Measurements from ENCODE around the gene DIO1. TPM values are rescaled to one million over a fixed set of nuclear protein-coding genes. Genes with fewer than 3 reads are reported as not detected.

DIO1 gene
- total RNA-seq, 1 experiment from 2014 or later = not detected

DNA sequence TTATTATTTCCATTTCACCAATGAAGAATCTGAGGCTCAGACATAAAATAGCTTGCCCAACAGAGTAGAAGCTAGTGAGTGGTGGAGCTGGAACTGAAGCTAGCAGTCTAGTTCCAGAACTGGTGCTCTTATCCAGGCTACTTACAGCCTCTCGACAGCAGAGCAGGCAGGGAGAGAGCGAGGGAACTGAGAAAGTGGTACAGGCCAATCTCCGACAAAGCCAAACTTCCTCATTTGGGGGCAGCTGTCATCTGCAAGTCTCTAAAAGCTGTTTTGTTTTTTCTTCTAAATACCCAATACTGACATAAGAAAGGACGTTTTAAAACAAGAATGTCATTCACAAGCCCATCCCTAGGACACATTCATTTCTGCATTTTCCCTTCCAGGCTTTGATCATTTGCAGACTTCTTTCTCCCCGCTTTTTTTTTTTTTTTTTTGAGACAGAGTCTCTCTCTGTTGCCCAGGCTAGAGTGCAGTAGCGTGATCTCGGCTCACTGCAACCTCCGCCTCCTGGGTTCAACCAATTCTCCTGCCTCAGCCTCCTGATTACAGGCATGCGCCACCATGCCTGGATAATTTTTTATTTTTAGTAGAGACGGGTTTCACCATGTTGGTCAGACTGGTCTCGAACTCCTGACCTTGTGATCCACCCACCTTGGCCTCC lies 24.4 kb upstream of the DIO1 start:
- ATAC-seq (no peak), DNase-seq (ENCODE audit: low spot score) (no peak)
- no peak overlapping the region for H3K4me3 Mint-ChIP-seq
- H3K9me3 Mint-ChIP-seq = no peaks in the 10 kb centered on the region
- TF ChIP-seq, protein P1, sequence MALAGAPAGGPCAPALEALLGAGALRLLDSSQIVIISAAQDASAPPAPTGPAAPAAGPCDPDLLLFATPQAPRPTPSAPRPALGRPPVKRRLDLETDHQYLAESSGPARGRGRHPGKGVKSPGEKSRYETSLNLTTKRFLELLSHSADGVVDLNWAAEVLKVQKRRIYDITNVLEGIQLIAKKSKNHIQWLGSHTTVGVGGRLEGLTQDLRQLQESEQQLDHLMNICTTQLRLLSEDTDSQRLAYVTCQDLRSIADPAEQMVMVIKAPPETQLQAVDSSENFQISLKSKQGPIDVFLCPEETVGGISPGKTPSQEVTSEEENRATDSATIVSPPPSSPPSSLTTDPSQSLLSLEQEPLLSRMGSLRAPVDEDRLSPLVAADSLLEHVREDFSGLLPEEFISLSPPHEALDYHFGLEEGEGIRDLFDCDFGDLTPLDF (CRISPR knock-in tag; IDR thresholded peaks at IDR 0.05) = no peak
- TF ChIP-seq ATF1 (CRISPR knock-in tag; IDR thresholded peaks at IDR 0.05) (no peak), ZNF317 (CRISPR knock-in tag; IDR thresholded peaks at IDR 0.05; ENCODE audit: borderline replicate concordance, low read depth) (no peak), NFYB (CRISPR knock-in tag; conservative IDR thresholded peaks at IDR 0.05; ENCODE audit: low read depth) (no peak), GRHL2 (CRISPR knock-in tag; IDR thresholded peaks at IDR 0.05; ENCODE audit: insufficient replicate concordance, severe bottlenecking) (no peak), FOXP1 (CRISPR knock-in tag; IDR thresholded peaks at IDR 0.05; ENCODE audit: borderline replicate concordance) (no peak), KAT7 (CRISPR knock-in tag; IDR thresholded peaks at IDR 0.05; ENCODE audit: borderline replicate concordance) (no peak)
- TF ChIP-seq, protein P2, sequence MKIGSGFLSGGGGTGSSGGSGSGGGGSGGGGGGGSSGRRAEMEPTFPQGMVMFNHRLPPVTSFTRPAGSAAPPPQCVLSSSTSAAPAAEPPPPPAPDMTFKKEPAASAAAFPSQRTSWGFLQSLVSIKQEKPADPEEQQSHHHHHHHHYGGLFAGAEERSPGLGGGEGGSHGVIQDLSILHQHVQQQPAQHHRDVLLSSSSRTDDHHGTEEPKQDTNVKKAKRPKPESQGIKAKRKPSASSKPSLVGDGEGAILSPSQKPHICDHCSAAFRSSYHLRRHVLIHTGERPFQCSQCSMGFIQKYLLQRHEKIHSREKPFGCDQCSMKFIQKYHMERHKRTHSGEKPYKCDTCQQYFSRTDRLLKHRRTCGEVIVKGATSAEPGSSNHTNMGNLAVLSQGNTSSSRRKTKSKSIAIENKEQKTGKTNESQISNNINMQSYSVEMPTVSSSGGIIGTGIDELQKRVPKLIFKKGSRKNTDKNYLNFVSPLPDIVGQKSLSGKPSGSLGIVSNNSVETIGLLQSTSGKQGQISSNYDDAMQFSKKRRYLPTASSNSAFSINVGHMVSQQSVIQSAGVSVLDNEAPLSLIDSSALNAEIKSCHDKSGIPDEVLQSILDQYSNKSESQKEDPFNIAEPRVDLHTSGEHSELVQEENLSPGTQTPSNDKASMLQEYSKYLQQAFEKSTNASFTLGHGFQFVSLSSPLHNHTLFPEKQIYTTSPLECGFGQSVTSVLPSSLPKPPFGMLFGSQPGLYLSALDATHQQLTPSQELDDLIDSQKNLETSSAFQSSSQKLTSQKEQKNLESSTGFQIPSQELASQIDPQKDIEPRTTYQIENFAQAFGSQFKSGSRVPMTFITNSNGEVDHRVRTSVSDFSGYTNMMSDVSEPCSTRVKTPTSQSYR (CRISPR knock-in tag; IDR thresholded peaks at IDR 0.05) = no peak
- H3K27me3 Mint-ChIP-seq (ENCODE audit: low read depth) = no peaks in the 10 kb centered on the region
- H3K36me3 Mint-ChIP-seq = peaks cover 38% of the 10 kb centered on the region
- no peak overlapping the region for H3K27ac Mint-ChIP-seq
- CTCF ChIA-PET = interaction anchor here (0.8 to 4.6 kb wide), 4 partner anchors 9 to 58 kb away, joined by 4 to 33 read pairs (median 4); no protein-coding TSS in a partner anchor
- POLR2A ChIA-PET = no interaction called here
- no peaks in the 10 kb centered on the region for H3K4me1 Mint-ChIP-seq

DNA sequence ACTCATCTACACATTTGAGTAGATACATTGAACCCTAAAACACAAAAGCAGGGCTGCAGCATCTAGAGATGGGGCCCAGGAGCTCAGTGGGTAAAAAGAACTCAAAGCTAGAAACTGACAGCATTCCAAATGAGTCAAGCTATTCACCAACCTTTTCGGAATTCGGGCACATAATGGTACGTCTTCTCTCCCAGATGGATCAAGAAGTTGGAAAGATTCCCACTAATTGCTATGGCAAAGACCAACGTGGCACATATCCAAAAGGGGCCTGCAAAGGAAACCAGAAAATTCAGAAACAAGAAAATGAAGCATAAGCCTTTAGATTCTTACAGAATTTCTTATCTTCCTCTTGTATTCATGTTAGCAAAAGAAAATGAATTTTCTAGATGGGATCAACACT lies 22.8 kb upstream of the DIO1 start:
- TF ChIP-seq ZNF671 (CRISPR knock-in tag; IDR thresholded peaks at IDR 0.05) = no peak
- TF ChIP-seq TEAD4 (CRISPR knock-in tag; IDR thresholded peaks at IDR 0.05) = no peak
- TF ChIP-seq, protein P3, sequence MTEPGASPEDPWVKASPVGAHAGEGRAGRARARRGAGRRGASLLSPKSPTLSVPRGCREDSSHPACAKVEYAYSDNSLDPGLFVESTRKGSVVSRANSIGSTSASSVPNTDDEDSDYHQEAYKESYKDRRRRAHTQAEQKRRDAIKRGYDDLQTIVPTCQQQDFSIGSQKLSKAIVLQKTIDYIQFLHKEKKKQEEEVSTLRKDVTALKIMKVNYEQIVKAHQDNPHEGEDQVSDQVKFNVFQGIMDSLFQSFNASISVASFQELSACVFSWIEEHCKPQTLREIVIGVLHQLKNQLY (CRISPR knock-in tag; IDR thresholded peaks at IDR 0.05) = no peak
- TF ChIP-seq, protein P4, sequence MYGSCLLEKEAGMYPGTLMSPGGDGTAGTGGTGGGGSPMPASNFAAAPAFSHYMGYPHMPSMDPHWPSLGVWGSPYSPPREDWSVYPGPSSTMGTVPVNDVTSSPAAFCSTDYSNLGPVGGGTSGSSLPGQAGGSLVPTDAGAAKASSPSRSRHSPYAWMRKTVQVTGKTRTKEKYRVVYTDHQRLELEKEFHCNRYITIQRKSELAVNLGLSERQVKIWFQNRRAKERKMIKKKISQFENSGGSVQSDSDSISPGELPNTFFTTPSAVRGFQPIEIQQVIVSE (CRISPR knock-in tag; IDR thresholded peaks at IDR 0.05; ENCODE audit: borderline replicate concordance) = no peak
- TF ChIP-seq, protein P5, sequence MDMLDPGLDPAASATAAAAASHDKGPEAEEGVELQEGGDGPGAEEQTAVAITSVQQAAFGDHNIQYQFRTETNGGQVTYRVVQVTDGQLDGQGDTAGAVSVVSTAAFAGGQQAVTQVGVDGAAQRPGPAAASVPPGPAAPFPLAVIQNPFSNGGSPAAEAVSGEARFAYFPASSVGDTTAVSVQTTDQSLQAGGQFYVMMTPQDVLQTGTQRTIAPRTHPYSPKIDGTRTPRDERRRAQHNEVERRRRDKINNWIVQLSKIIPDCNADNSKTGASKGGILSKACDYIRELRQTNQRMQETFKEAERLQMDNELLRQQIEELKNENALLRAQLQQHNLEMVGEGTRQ (CRISPR knock-in tag; IDR thresholded peaks at IDR 0.05) = no peak
- TF ChIP-seq, protein P6, sequence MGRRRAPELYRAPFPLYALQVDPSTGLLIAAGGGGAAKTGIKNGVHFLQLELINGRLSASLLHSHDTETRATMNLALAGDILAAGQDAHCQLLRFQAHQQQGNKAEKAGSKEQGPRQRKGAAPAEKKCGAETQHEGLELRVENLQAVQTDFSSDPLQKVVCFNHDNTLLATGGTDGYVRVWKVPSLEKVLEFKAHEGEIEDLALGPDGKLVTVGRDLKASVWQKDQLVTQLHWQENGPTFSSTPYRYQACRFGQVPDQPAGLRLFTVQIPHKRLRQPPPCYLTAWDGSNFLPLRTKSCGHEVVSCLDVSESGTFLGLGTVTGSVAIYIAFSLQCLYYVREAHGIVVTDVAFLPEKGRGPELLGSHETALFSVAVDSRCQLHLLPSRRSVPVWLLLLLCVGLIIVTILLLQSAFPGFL (CRISPR knock-in tag; IDR thresholded peaks at IDR 0.05; ENCODE audit: borderline replicate concordance) = no peak
- no peak for TF ChIP-seq MYBL2 (CRISPR knock-in tag; IDR thresholded peaks at IDR 0.05)
- TF ChIP-seq, protein P7, sequence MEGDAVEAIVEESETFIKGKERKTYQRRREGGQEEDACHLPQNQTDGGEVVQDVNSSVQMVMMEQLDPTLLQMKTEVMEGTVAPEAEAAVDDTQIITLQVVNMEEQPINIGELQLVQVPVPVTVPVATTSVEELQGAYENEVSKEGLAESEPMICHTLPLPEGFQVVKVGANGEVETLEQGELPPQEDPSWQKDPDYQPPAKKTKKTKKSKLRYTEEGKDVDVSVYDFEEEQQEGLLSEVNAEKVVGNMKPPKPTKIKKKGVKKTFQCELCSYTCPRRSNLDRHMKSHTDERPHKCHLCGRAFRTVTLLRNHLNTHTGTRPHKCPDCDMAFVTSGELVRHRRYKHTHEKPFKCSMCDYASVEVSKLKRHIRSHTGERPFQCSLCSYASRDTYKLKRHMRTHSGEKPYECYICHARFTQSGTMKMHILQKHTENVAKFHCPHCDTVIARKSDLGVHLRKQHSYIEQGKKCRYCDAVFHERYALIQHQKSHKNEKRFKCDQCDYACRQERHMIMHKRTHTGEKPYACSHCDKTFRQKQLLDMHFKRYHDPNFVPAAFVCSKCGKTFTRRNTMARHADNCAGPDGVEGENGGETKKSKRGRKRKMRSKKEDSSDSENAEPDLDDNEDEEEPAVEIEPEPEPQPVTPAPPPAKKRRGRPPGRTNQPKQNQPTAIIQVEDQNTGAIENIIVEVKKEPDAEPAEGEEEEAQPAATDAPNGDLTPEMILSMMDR (IDR thresholded peaks at IDR 0.05) = no peak
- no peak for TF ChIP-seq HMGA2 (CRISPR knock-in tag; IDR thresholded peaks at IDR 0.05)
- no peak for TF ChIP-seq NFYB (CRISPR knock-in tag; conservative IDR thresholded peaks at IDR 0.05; ENCODE audit: low read depth)
- TF ChIP-seq FOXK1 (CRISPR knock-in tag; IDR thresholded peaks at IDR 0.05) = no peak
- TF ChIP-seq ZNF423 (CRISPR knock-in tag; IDR thresholded peaks at IDR 0.05) = no peak
- Mint-ChIP-seq H3K36me3 (peaks cover 43% of the 10 kb centered on the region), H3K9me3 (no peaks in the 10 kb centered on the region), H3K27ac (no peak overlapping the region), H3K4me3 (no peak overlapping the region), H3K4me1 (no peaks in the 10 kb centered on the region), H3K27me3 (ENCODE audit: low read depth) (no peaks in the 10 kb centered on the region)
- POLR2A ChIA-PET = no interaction called here
- no peak for ATAC-seq
- CTCF ChIA-PET = interaction anchor here (0.9 to 4.6 kb wide), 3 partner anchors 10 to 89 kb away, joined by 4 to 33 read pairs (median 9); no protein-coding TSS in a partner anchor
- DNase-seq (ENCODE audit: low spot score) = no peak
